HG03575 (cell line): ENCODE measurements around the gene KRTAP10-1.
"Not testable (repeated sequence)": the region's sequence is repeated elsewhere in the genome, so short reads cannot be mapped to it uniquely, and the experiment has no call there.

Source experiments
- ATAC-seq: cut with Tn5 transposase; IDR thresholded peaks from one replicate; pipeline ENCODE4 v1.9.1; 2021; ENCODE audit not compliant: unreplicated experiment, insufficient number of reproducible peaks, low FRiP score; ENCODE audit errors: extremely low read depth

Gene KRTAP10-1

GRCh38 chr21:44550807-44551206 lies 10.8 kb upstream of the KRTAP10-1 start:
- no peak for ATAC-seq

GRCh38 chr21:44550285-44550684 lies 10.3 kb upstream of the KRTAP10-1 start:
- ATAC-seq = not testable (repeated sequence)

- ATAC-seq = no peak
These were observed 9.7 kb upstream of the KRTAP10-1 start for GRCh38 chr21:44549525-44550211.

- no peak for ATAC-seq
These were observed 8.9 kb upstream of the KRTAP10-1 start for GRCh38 chr21:44548922-44549321.

GRCh38 chr21:44548381-44548780 lies 8.4 kb upstream of the KRTAP10-1 start:
- no peak for ATAC-seq

GRCh38 chr21:44547656-44548331 lies 7.8 kb upstream of the KRTAP10-1 start:
- no peak for ATAC-seq

DNA sequence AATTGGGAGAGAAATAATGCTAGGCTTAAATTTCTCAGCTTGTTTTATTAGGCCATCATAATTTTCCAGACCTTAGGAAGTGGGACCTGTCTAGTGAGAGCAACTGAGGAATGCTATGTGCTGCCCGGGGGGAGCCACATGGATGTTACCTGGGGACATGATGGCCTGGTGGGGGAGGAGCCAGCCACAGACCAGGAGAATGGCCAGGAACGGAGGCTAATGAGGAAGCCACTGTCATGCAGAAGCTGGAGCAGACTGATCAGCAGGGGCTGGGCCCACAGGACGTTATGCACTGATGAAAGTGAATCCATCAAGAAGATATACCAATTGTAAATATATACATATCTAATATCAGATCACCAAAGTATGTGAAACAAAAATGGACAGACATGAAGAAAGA lies 4.6 kb upstream of the KRTAP10-1 start:
- ATAC-seq = no peak

DNA sequence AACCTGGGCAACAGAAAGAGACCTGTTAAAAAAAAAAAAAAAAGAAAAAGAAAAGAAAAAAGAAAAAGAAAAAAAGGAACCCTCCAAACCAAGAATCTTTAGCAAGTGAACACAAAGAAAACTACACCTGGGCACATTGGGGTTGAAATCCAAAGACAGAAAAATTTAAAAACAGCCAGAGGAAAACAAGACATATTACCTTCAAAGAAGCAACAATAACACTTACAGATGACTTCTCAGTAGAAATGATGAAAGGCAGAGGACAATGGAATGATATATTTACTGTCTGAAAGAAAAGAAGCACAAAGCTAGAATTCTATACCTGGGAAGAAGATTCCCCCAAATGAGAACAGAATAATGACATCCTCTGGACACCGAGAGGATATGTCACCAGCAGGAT lies 2.7 kb upstream of the KRTAP10-1 start:
- no peak for ATAC-seq

- ATAC-seq = no peak
These were observed 820 bp upstream of the KRTAP10-1 start for GRCh38 chr21:44540741-44541288.

DNA sequence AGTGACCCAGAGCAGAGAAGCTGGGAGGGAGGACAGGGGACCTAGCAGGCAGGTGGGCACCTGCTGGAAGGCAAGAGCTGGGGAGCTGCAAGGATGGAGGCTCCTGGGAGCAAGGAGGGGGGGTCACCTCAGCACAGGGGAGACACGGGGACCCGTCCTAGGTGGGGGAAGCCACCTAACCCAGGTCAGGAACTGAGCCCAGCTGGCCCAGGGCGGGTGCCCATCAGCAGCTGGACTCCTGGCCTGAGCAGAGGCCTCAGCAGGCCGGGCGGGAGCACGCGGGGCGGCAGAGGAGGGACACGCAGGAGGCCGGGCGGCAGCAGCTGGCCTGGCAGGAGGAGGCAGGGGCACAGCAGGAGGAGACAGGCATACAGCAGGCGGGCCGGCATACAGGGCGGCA lies 949 bp downstream of the KRTAP10-1 start:
- ATAC-seq = no peak

DNA sequence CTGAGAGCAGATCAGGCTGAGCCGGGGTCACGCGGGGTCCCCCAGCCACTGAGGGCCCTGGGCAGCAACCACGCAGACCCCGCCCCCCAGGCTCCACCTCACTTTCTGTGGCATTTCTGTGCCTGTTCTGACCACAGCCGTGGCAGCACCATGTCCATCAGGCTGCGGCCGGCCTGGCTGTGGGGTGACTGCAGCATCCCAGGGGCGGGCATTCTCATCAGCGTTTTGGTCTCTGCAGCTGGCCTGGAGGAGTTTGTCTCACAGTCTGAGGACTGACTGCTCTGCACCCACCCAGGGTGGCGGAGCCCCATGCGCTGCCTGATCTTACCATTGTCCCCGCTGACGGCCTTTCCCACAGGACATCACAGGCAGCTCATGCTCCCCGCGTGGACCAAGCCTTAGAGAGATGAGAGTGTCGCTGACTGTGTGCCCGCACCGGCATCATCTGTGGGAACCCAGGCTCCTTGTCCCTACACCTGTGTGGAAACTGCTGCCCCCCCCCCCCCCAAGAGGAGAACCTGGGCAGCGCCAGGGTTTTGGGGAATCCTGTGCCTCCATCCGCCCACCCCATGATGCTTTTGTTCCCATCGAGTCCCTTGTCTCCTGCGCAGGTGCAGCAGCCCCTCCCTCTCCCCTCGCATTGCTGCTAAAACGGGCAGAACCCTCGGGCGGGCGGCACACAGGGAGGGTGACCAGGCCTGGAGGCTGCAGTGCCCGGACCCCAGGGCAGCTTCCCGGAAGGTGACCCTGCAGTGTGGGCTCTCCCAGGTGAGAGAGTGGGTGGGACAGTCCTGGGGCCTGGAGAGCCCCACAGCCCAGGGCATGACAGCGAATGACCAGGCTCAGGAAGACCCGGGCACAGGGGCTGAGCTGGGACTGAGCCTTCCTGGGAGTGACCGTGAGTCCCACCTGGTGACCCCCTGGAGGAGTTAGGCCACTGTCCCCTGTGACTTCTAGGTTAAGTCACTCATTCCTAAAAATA lies 1.8 kb downstream of the KRTAP10-1 start:
- no peak for ATAC-seq

DNA sequence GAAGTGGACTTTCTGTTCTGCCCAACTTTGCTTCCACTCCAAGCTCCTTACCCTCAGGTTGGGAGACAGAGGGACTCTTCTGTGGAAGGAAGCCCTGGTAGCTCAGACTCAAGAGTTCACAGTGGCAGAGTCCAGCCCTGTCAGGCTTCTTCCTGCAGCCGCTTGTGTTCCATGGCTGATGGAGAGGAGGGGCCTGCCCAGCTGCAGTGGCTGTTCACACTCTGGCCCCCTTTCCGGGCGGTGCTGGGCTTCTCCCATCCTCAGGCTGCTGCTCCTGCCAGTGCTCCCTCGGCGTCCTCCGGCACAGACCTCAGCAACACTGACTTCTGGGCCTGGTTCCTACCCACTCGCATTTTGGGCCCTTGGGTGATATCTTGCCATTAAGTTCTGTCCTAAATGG lies 4.0 kb downstream of the KRTAP10-1 start:
- no peak for ATAC-seq

GRCh38 chr21:44534688-44535087 lies 5.3 kb downstream of the KRTAP10-1 start:
- ATAC-seq = no peak

GRCh38 chr21:44533891-44534627 lies 5.9 kb downstream of the KRTAP10-1 start:
- no peak for ATAC-seq

- ATAC-seq = no peak
These were observed 6.7 kb downstream of the KRTAP10-1 start for GRCh38 chr21:44533121-44533890.

- ATAC-seq = no peak
These were observed 7.3 kb downstream of the KRTAP10-1 start for GRCh38 chr21:44532712-44533111.

GRCh38 chr21:44531606-44532564 lies 8.1 kb downstream of the KRTAP10-1 start:
- no peak for ATAC-seq
